ENCODE data around the gene ERI3.

DNA sequence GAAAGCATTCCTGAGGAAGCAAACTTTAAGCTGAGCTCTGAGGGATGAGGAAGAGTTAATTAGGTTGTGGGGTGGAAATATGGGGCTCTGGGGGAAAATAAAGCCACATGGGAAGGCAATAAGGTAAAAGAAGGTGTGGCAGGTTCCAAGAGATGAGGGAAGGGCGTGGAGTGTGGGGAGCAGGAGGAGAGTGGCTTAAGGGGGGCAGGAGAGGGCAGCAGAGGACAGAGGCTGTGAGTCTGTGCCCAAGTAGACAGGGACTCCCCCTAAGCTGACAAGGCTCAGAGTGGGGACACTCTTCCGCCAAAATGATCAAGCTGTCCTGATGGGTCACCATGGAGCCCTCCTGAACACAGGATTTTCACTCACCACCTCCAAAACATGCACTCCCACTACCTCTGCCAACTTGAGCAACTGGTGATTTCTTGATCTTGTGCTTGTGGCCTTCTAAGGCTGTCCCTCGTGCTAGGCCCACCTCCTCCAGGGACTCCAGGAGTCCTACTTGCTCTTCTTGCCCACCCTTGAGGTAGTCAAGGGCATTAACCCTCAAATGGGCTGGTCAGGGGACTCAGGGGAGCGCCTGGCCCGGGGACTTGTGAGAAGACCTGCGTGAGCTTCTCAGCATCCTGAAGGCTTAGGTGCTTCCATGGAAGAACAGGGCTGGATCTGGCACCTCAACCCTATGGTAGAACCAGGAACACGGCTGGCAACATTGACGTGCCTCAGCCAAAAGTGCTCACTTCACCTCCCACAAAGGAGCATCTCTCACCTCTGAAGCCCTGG lies 118.4 kb downstream of the ERI3 start:
- TF ChIP-seq POLR2AphosphoS5 (IDR thresholded peaks at IDR 0.05; ENCODE audit: low read depth, low read length) (no peak), POLR2A (IDR thresholded peaks at IDR 0.05; ENCODE audit: low read depth, low read length) (no peak), TAF1 (IDR thresholded peaks at IDR 0.05; ENCODE audit: borderline replicate concordance, low read depth, low read length) (no peak)

Measured in GM12892 (cell line).